ENCODE data around the gene CPNE4. TPM values are rescaled to one million over a fixed set of nuclear protein-coding genes. Genes with fewer than 3 reads are reported as not detected.

Gene CPNE4
- total RNA-seq, 1 experiment from 2014 or later, result 5.7 TPM

DNA sequence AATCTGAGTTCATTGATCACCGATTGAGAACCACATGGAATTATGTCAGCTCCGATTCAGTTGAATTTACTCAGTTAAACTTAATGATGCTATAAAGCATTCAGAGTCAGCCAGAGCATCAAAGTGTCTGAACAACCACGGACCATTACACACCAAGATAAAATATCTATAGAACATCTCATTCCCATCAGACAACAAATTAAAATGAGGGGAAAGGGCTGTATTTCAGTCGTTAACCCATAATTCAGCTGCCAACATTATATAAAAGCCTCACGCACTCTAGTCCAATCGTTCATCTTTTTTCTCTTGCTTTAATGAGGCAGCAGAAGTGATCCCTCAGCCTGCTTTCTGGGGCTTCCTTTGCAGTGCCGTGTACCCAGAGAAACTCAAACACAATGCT, 11.9 kb downstream of the CPNE4 start:
- H3K27ac ChIP-seq (ENCODE audit: low read depth, low read length, poor library complexity, severe bottlenecking), result no peak overlapping the region
- no peaks in the 10 kb centered on the region for H3K36me3 ChIP-seq (ENCODE audit: insufficient read depth, low read length, poor library complexity, severe bottlenecking)
- H3K4me1 ChIP-seq (ENCODE audit: insufficient read depth, low read length, poor library complexity, severe bottlenecking), result no peaks in the 10 kb centered on the region
- TF ChIP-seq EZH2 (IDR thresholded peaks at IDR 0.05; ENCODE audit: borderline replicate concordance, low read depth, low read length, poor library complexity, severe bottlenecking) (no peak), CTCF (conservative IDR thresholded peaks at IDR 0.05; ENCODE audit: low read depth, low read length) (no peak)
- no peak overlapping the region for H3K4me3 ChIP-seq (ENCODE audit: low read depth, low read length, poor library complexity, severe bottlenecking)
- H3K27me3 ChIP-seq (replicated peaks; ENCODE audit: insufficient read depth, low read depth, low read length, poor library complexity), result no peaks in the 10 kb centered on the region
- ChIA-PET CTCF (no interaction called here), POLR2A (ENCODE audit: low non-redundant PET) (no interaction called here)
- no peak for DNase-seq (ENCODE audit: low spot score)
- intact Hi-C loops (cut with micrococcal nuclease; ENCODE audit: unreplicated experiment), result no loop called here
- H3K9me3 ChIP-seq (ENCODE audit: low read depth, low read length, poor library complexity, severe bottlenecking), result no peaks in the 10 kb centered on the region
- no TSS peak for BruUV-seq (replicated peaks)

- no peak for TF ChIP-seq EZH2 (IDR thresholded peaks at IDR 0.05; ENCODE audit: borderline replicate concordance, low read depth, low read length, poor library complexity, severe bottlenecking)
- TF ChIP-seq CTCF (conservative IDR thresholded peaks at IDR 0.05; ENCODE audit: low read depth, low read length), result no peak
- Histone ChIP-seq H3K9me3 (ENCODE audit: low read depth, low read length, poor library complexity, severe bottlenecking) (no peaks in the 10 kb centered on the region), H3K27me3 (replicated peaks; ENCODE audit: insufficient read depth, low read depth, low read length, poor library complexity) (no peaks in the 10 kb centered on the region), H3K4me1 (ENCODE audit: insufficient read depth, low read length, poor library complexity, severe bottlenecking) (peaks cover 5% of the 10 kb centered on the region), H3K4me3 (ENCODE audit: low read depth, low read length, poor library complexity, severe bottlenecking) (no peak overlapping the region), H3K27ac (ENCODE audit: low read depth, low read length, poor library complexity, severe bottlenecking) (no peak overlapping the region), H3K36me3 (ENCODE audit: insufficient read depth, low read length, poor library complexity, severe bottlenecking) (no peaks in the 10 kb centered on the region)
- POLR2A ChIA-PET (ENCODE audit: low non-redundant PET), result no interaction called here
- CTCF ChIA-PET, result interaction anchor here (1.2 kb wide), 1 partner anchor 15 kb away, joined by 3 read pairs; the partner anchor contains the start of gene CPNE4
- intact Hi-C loops (cut with micrococcal nuclease; ENCODE audit: unreplicated experiment), result no loop called here
- no peak for DNase-seq (ENCODE audit: low spot score)
- no TSS peak for BruUV-seq (replicated peaks)
These were observed 14.8 kb downstream of the CPNE4 start for GRCh38 chr3:132020058-132020457.

DNA sequence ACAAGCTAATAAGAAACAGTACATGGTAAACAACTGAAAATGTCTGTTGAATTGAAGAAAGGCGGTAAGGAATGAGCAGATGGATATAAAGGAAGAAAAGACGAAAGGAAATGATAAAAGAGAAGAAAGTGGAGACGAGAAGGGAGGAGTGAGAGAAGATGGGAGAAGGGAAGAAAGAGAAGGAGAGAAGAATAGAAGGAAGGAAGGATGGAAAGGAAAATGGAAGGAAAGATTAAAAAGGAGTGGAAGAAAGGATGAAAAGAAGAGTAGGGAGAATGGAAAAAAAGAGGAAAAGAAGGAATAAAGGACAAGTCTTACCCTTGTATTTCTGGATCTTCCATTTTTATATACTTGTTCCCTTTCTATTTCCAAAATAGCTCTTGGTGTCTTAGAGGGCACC, 17.7 kb downstream of the CPNE4 start:
- no peak for DNase-seq (ENCODE audit: low spot score)
- ChIA-PET CTCF (no interaction called here), POLR2A (ENCODE audit: low non-redundant PET) (no interaction called here)
- Histone ChIP-seq H3K4me1 (ENCODE audit: insufficient read depth, low read length, poor library complexity, severe bottlenecking) (peaks cover 9% of the 10 kb centered on the region), H3K27me3 (replicated peaks; ENCODE audit: insufficient read depth, low read depth, low read length, poor library complexity) (no peaks in the 10 kb centered on the region), H3K4me3 (ENCODE audit: low read depth, low read length, poor library complexity, severe bottlenecking) (no peak overlapping the region), H3K9me3 (ENCODE audit: low read depth, low read length, poor library complexity, severe bottlenecking) (no peaks in the 10 kb centered on the region), H3K27ac (ENCODE audit: low read depth, low read length, poor library complexity, severe bottlenecking) (no peak overlapping the region), H3K36me3 (ENCODE audit: insufficient read depth, low read length, poor library complexity, severe bottlenecking) (no peaks in the 10 kb centered on the region)
- intact Hi-C loops (cut with micrococcal nuclease; ENCODE audit: unreplicated experiment), result no loop called here
- TF ChIP-seq CTCF (conservative IDR thresholded peaks at IDR 0.05; ENCODE audit: low read depth, low read length) (no peak), EZH2 (IDR thresholded peaks at IDR 0.05; ENCODE audit: borderline replicate concordance, low read depth, low read length, poor library complexity, severe bottlenecking) (no peak)
- BruUV-seq (replicated peaks), result no TSS peak

All from A673 (cell line).